ENCODE data around the gene GNPTG. TPM values are rescaled to one million over a fixed set of nuclear protein-coding genes. Genes with fewer than 3 reads are reported as not detected.

The GNPTG gene
- total RNA-seq, 1 donor = 69.1 TPM

DNA sequence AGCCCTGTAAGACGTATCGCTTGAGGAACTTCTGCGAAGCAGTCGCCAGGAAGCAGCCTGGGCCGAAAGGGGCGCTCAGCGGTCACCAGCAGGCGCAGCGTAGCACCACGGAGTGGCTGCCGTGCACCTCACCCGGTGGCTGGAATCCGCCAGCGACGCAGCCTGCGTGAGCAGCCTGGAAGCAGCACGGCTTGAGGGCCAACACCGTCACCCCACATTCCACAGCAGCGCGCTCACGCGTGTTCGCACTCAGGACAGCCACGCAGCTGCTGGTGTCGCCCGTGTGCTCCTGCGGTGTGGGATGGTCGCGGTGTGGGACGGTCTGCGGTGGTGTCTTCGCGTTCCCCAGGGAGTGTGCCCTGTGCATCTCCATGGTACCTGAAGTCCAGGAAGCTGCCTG is 32.7 kb upstream of the GNPTG start:
- peak; percentile 58 for DNase-seq (ENCODE audit: insufficient read length, low spot score, missing footprints)
- no peaks in the 10 kb centered on the region for H3K27me3 ChIP-seq (ENCODE audit: insufficient read depth, low read length)
- H3K27ac ChIP-seq (ENCODE audit: low read depth, low read length) = no peak overlapping the region
- peaks cover 64% of the 10 kb centered on the region for H4K20me1 ChIP-seq (ENCODE audit: insufficient read depth, low read length)
- TF ChIP-seq, protein P1, sequence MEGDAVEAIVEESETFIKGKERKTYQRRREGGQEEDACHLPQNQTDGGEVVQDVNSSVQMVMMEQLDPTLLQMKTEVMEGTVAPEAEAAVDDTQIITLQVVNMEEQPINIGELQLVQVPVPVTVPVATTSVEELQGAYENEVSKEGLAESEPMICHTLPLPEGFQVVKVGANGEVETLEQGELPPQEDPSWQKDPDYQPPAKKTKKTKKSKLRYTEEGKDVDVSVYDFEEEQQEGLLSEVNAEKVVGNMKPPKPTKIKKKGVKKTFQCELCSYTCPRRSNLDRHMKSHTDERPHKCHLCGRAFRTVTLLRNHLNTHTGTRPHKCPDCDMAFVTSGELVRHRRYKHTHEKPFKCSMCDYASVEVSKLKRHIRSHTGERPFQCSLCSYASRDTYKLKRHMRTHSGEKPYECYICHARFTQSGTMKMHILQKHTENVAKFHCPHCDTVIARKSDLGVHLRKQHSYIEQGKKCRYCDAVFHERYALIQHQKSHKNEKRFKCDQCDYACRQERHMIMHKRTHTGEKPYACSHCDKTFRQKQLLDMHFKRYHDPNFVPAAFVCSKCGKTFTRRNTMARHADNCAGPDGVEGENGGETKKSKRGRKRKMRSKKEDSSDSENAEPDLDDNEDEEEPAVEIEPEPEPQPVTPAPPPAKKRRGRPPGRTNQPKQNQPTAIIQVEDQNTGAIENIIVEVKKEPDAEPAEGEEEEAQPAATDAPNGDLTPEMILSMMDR (IDR thresholded peaks at IDR 0.05; ENCODE audit: extremely low read depth, low read depth, low read length) = no peak
- H3K79me2 ChIP-seq (ENCODE audit: insufficient read depth, low read length) = peaks cover 64% of the 10 kb centered on the region
- H2AFZ ChIP-seq (ENCODE audit: low read length) = no peak overlapping the region
- H3K4me3 ChIP-seq (ENCODE audit: insufficient read depth, low read length) = no peak overlapping the region
- H3K4me1 ChIP-seq (ENCODE audit: insufficient read depth, low read length) = no peaks in the 10 kb centered on the region
- peaks cover 80% of the 10 kb centered on the region for H3K36me3 ChIP-seq (ENCODE audit: insufficient read depth, low read length)
- H3K4me2 ChIP-seq (ENCODE audit: insufficient read depth, low read length) = no peak overlapping the region
- H3K9me3 ChIP-seq (ENCODE audit: low read depth, low read length) = no peaks in the 10 kb centered on the region

DNA sequence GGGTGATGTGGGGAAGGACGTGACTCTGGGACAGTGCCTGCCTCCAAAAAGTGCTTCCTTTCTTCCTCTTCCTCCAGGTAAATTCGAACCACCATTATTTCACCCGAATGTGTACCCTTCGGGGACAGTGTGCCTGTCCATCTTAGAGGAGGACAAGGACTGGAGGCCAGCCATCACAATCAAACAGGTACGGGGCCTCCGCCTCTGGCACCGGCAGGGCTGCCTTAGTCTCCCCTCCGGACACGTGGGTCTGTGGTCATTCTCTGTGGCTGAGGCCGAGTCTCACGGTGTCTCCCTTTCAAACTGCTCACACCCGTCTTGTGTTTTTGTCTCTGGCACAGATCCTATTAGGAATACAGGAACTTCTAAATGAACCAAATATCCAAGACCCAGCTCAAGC is 31.6 kb upstream of the GNPTG start:
- Histone ChIP-seq H2AFZ (ENCODE audit: low read length) (no peak overlapping the region), H4K20me1 (ENCODE audit: insufficient read depth, low read length) (peaks cover 57% of the 10 kb centered on the region), H3K4me1 (ENCODE audit: insufficient read depth, low read length) (no peaks in the 10 kb centered on the region), H3K27ac (ENCODE audit: low read depth, low read length) (no peak overlapping the region), H3K36me3 (ENCODE audit: insufficient read depth, low read length) (peaks cover 82% of the 10 kb centered on the region), H3K9me3 (ENCODE audit: low read depth, low read length) (no peaks in the 10 kb centered on the region), H3K4me3 (ENCODE audit: insufficient read depth, low read length) (no peak overlapping the region), H3K79me2 (ENCODE audit: insufficient read depth, low read length) (peaks cover 53% of the 10 kb centered on the region), H3K27me3 (ENCODE audit: insufficient read depth, low read length) (no peaks in the 10 kb centered on the region), H3K4me2 (ENCODE audit: insufficient read depth, low read length) (no peak overlapping the region)
- TF ChIP-seq, protein P1 (IDR thresholded peaks at IDR 0.05; ENCODE audit: extremely low read depth, low read depth, low read length) = no peak
- DNase-seq (ENCODE audit: insufficient read length, low spot score, missing footprints) = no peak

DNA sequence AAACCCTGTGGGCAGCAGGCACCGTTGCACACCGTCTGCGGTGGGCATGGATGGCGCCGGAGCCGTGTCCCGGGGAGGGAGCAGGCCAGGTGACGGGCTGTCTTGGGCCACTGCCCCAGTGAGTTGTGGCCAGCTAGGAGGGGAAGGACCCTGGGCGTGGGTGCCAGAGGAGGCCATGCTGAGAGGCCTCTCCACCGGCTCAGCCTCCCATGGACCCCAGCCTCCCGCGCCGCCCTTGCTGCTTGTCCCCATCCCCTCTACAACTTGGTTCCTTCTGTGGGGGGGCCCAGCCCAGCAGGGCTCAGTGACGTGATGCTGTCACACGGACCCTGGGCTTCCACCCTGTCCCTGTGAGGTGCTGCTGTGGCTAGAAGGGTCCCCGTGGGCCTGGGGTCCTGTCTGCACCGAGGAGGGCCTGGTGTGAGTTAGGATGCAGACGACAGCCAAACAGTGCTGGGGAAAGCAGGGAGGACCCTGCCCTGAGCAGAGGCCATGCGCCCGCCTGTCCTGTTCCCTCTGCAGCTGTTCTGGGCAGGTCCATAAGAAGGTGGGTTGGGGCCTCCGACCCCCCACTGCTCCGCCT is 31.0 kb upstream of the GNPTG start:
- no peaks in the 10 kb centered on the region for H3K4me1 ChIP-seq (ENCODE audit: insufficient read depth, low read length)
- H3K27me3 ChIP-seq (ENCODE audit: insufficient read depth, low read length) = no peaks in the 10 kb centered on the region
- TF ChIP-seq, protein P1 (IDR thresholded peaks at IDR 0.05; ENCODE audit: extremely low read depth, low read depth, low read length) = no peak
- no peaks in the 10 kb centered on the region for H3K9me3 ChIP-seq (ENCODE audit: low read depth, low read length)
- H3K4me2 ChIP-seq (ENCODE audit: insufficient read depth, low read length) = no peak overlapping the region
- peaks cover 47% of the 10 kb centered on the region for H3K79me2 ChIP-seq (ENCODE audit: insufficient read depth, low read length)
- no peak overlapping the region for H3K4me3 ChIP-seq (ENCODE audit: insufficient read depth, low read length)
- peaks cover 77% of the 10 kb centered on the region for H3K36me3 ChIP-seq (ENCODE audit: insufficient read depth, low read length)
- no peak for DNase-seq (ENCODE audit: insufficient read length, low spot score, missing footprints)
- H4K20me1 ChIP-seq (ENCODE audit: insufficient read depth, low read length) = peaks cover 56% of the 10 kb centered on the region
- no peak overlapping the region for H2AFZ ChIP-seq (ENCODE audit: low read length)
- H3K27ac ChIP-seq (ENCODE audit: low read depth, low read length) = no peak overlapping the region

DNA sequence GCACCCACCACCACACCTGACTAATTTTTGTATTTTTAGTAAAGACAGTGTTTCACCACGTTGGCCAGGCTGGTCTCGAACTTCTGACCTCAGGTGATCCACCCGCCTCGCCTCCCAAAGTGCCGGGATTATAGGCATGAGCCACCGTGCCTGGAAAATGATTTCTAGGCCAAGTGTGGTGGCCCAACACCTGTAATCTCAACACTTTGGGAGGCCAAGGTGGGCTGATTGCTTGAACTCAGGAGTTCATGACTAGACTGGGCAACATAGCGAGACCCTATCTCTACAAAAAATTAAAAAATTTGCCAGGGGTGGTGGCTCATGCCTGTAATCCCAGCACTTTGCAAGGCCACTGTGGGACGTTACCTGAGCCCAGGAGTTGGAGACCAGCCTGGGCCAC is 29.3 kb upstream of the GNPTG start:
- Histone ChIP-seq H2AFZ (ENCODE audit: low read length) (no peak overlapping the region), H3K27ac (ENCODE audit: low read depth, low read length) (no peak overlapping the region), H3K4me3 (ENCODE audit: insufficient read depth, low read length) (no peak overlapping the region), H4K20me1 (ENCODE audit: insufficient read depth, low read length) (peaks cover 46% of the 10 kb centered on the region), H3K79me2 (ENCODE audit: insufficient read depth, low read length) (peaks cover 31% of the 10 kb centered on the region), H3K4me1 (ENCODE audit: insufficient read depth, low read length) (no peaks in the 10 kb centered on the region), H3K27me3 (ENCODE audit: insufficient read depth, low read length) (no peaks in the 10 kb centered on the region), H3K36me3 (ENCODE audit: insufficient read depth, low read length) (peaks cover 61% of the 10 kb centered on the region), H3K4me2 (ENCODE audit: insufficient read depth, low read length) (no peak overlapping the region), H3K9me3 (ENCODE audit: low read depth, low read length) (no peaks in the 10 kb centered on the region)
- TF ChIP-seq, protein P1 (IDR thresholded peaks at IDR 0.05; ENCODE audit: extremely low read depth, low read depth, low read length) = no peak
- DNase-seq (ENCODE audit: insufficient read length, low spot score, missing footprints) = no peak
